Measurements from ENCODE around the gene MTAP.

Gene MTAP

DNA sequence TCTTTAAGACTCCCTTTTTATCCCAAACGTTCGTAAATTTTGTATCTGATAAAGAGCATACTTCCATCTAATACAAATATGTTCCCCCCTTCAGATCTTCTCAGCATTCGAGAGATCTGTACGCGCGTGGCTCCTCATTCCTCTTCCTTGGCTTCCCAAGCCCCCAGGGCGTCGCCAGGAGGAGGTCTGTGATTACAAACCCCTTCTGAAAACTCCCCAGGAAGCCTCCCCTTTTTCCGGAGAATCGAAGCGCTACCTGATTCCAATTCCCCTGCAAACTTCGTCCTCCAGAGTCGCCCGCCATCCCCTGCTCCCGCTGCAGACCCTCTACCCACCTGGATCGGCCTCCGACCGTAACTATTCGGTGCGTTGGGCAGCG is 171.9 kb downstream of the MTAP start:
- DNase-seq: no peak

DNA sequence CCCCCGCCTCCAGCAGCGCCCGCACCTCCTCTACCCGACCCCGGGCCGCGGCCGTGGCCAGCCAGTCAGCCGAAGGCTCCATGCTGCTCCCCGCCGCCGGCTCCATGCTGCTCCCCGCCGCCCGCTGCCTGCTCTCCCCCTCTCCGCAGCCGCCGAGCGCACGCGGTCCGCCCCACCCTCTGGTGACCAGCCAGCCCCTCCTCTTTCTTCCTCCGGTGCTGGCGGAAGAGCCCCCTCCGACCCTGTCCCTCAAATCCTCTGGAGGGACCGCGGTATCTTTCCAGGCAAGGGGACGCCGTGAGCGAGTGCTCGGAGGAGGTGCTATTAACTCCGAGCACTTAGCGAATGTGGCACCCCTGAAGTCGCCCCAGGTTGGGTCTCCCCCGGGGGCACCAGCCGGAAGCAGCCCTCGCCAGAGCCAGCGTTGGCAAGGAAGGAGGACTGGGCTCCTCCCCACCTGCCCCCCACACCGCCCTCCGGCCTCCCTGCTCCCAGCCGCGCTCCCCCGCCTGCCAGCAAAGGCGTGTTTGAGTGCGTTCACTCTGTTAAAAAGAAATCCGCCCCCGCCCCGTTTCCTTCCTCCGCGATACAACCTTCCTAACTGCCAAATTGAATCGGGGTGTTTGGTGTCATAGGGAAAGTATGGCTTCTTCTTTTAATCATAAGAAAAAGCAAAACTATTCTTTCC is 172.4 kb downstream of the MTAP start:
- DNase-seq: no peak

DNA sequence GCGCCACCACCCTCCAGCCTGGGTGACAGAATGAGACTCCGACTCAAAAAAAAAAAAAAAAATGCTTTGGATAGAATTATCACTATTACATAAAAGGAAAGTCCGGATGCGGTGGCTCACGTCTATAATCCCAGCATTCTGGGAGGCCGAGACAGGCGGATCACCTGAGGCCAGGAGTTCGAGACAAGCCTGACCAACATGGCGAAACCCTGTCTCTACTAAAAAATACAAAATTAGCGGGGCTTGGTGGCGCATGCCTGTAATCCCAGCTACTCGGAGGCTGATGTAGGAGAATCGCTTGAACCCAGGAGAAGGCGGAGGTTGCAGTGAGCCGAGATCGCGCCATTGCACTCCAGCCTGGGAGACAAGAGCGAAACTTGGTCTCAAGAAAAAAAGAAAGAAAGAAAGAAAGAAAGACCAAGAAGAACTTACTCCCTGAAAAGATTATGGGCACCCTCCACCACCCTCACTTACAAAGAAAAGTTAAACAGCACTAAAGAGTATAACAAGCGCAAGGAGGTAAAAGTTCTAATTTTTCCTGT is 174.0 kb downstream of the MTAP start:
- DNase-seq: no peak

DNA sequence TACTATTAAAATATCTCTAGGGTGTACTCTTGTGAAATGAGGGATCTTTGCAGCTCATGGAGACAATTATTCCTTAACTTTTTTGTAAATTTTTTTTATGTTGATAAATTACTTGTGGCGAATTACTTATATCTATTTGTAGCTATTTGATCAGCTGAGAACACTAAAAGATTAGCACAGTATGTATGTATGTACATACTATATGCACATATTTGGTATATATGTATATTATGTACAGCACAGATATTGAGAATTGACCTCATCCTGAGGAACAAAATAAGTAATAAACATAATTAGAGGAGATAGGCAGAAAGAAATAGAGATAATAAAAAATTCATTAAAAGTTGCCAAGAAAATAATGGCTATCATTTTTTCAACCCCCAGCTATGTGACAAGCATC is 180.0 kb downstream of the MTAP start:
- no peak for DNase-seq

DNA sequence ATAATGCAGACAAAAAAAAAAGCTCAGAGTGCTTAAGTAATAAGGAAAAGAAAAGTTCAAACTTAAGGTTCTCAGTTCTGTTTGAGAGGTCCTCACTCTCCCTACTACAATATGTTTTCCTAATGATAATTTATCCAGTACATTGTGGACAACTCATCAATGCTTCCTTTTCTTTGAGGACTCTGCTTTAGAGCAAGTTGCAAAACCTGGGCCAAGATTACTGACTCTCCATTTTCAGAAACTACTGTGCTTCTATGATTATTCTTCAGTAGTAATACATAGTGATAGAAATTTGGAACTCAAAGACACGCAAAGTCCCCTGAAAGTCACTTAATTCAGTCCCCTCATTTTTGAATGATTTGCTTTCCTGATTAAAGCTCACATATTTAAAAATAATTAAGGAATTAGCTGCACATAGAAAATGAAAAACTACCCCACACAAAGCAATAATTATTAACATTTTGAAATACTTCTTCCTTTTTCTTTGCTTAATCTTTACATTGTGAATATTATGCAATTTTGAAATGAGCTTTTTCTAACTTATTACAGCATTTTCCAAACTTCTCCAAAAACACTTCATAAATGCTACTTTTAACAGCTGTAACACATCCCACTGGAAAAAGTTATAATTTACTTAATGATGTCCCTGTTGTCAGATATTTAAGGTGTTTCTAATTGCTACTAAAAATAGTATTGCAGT is 180.6 kb downstream of the MTAP start:
- no peak for DNase-seq

DNA sequence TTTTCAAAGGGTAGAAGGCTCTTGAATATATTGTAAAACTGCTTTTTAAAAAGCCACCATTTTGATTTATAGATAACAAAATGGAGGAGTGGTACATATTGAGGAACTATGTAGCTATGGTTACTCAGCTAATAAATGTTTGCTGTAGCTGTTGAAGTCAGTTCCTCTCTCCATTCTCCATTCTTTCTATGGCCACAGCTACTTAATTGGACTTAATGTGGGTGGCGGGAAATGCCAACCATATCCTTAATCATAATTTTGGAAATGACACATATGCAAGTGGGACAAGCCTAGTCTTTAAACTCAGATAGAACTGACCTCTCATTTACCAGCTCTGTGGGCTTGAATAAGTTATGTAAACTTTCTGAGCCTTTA is 181.1 kb downstream of the MTAP start:
- DNase-seq: no peak

DNA sequence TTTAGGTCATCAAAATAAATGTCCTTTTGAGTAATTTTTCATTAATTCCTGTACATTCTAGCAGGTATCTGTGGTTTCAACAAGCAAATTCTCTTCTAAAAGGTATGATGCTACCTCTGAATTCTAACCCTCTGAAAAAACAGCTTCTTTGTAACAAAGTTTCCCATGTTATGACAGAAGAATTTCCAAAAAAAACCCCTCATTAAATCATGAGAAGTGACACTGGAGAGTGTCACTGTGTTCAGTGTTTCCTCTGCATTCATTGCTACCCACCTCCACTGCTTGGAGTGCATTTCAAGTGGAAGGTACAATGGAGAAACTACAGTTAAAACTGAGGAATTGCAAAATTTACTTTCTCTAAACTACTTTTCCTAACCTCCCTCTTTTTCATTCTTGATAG is 181.7 kb downstream of the MTAP start:
- DNase-seq: no peak

DNA sequence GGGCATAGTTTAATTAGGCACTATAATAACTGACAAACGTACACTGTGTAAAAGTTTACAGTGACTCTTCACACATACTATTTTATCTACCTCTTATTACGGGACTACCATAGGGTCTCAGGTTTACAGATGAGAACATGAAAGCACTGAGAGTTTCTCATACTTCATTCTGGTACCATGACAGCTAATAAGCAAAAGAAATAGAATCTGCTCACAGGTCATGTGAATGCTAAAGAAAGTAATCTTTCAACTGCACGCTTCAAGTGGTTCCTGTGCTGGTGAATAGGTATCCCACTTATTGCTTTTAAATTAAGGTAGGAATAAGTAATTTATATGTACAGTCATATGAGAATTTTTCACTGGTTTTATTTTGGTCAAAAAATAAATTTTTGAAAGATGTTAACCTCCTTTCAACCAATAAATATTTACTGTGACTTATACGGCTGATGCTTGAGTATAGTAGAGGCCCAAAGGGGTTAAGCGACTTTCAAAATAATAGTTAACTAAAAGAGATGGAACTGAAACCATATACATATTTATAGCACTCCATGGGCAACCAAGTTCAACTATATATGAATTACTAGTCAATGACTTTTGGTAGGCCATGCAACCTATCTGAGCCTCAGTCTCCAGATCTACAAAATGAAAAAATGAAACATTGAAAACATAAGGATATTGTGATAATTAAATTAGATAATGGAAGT is 183.7 kb downstream of the MTAP start:
- DNase-seq: no peak
